HG03095 (cell line): ENCODE data around the gene EPS8.

Source experiments
- ATAC-seq: cut with Tn5 transposase; IDR thresholded peaks from one replicate; pipeline ENCODE4 v1.9.1; 2021; ENCODE audit warnings: moderate library complexity; ENCODE audit not compliant: unreplicated experiment

EPS8 gene

DNA sequence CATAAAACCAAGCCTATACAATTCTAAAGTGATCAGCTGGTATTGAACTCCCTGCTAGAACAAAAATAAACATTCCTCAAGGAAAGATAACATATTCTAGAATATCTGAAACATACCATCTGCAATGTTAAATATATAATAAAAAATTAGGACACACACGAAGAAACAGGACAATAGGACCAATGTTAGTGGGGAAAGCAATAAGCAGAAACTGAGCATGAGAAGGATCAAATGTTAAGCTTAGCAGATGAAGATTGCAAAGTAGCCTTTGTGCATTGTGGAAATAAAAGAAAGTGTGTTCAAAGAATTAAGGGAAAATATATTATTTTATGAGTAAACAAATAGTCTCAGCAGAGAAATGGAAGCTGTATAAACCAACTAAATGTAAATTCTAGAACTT, 180.8 kb downstream of the EPS8 start:
- no peak for ATAC-seq

DNA sequence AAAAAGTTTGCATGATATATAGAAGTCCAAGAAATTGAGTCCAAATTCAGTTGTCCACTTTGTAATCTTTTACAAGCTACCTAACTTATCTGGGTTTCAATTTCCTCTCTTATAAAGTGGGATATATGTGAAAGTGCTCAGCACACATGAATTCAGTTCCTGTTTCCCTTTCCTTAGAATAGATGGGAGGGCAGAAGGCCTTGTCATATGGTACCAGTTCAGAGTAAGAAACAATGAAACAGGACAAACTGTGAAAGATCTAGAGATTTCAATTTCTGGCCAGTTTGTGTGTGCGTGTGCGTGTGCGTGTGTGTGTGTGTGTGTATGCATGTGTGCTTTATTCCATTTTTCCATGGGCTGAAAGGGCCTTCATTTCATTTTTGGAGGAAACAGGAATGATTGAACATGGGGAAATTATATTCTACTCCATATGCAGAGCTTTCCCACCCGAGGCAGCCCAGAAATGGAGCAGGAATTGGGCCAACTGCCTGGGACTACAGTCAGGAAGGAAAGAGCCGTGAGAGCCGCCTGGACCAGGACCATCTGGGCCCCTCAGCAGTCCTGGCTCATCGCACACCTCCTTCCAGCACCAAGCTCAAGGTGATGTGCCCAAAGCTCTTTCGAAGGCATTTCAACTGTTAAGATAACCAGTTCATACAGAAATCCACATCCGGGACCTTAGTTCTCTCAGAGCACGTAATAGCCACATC, 183.2 kb downstream of the EPS8 start:
- ATAC-seq = no peak

DNA sequence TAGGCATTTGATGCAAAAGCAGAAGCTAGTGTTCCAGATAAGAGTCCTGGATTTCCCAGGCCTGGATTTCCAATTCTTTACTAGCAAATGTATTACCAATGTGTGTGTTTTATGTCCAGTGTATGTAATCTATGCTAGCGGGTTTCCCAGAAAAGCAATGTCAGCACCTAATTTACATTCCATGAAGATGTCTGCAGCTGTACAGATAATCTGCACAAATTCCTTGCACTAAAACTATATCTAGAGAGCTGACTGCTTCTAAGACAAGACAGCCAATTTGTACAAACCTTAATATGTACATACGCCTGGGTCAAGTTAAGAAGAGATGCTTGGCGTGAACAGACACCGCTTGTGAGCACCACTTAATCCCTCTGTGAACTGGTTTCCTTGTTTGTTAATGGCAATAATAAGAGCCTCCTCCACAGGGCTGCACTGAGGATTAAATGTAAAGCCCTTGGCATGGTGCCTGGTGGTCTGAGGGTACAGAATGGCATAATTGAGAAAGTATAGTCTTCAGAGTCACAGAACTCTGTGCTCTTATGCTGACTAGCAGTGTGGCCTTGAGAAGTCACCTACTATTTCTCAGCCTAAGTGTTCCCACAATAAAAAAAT, 185.6 kb downstream of the EPS8 start:
- ATAC-seq = no peak

DNA sequence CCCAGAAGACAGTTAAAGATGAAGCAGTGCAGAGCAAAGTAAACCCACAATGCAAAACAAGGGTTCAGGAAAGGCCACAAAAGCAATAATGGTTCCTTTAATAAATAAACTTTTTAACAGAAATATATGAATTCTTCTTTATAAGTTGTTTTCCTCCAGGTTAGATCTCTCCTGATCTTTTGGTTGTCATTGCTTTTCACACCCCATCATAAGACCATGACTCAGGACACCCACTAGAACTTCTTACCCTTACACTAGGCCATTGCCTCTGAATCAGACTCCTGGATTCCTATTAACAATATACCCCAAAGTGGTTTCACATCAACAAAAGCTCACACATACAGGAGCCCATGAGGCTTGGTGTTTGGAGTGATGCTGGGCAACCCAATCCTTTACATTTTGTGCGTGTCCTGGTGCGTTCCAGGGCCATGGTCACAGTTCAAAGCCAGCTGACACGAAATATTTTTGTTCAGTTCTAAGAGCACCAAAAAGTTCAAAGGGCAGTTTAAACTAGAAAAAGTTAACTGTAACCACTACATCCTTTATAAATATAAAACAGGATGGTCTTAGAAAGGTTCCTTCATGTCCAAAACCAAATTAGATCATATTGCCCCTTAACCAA, 187.0 kb downstream of the EPS8 start:
- ATAC-seq = no peak

DNA sequence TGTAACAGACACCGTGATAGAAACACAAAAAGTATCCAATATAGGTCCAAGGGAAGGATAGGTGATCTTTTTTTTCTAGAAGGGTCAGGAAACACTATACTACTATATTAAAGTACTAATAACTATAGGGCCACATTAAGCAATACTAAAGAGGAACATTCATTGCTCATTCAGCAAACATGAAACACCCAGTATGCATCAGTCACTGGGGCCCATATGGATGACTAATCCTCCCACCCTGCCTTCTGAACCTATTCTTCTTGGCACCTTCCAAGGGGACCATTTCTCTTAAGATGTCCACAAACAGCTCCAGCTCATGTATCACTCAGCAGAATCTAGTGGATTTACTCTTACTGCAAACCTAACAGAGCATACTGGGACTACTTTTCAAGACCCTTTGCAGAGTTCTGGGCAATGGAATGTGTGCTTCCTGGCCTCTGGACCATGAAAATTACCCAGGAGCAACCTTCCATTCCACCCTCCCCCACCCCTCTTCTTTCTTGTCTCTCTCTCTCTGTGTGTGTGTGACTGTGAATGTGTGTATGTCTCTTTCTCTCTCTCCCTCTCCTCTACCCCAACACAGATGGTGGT, 187.9 kb downstream of the EPS8 start:
- ATAC-seq = no peak

DNA sequence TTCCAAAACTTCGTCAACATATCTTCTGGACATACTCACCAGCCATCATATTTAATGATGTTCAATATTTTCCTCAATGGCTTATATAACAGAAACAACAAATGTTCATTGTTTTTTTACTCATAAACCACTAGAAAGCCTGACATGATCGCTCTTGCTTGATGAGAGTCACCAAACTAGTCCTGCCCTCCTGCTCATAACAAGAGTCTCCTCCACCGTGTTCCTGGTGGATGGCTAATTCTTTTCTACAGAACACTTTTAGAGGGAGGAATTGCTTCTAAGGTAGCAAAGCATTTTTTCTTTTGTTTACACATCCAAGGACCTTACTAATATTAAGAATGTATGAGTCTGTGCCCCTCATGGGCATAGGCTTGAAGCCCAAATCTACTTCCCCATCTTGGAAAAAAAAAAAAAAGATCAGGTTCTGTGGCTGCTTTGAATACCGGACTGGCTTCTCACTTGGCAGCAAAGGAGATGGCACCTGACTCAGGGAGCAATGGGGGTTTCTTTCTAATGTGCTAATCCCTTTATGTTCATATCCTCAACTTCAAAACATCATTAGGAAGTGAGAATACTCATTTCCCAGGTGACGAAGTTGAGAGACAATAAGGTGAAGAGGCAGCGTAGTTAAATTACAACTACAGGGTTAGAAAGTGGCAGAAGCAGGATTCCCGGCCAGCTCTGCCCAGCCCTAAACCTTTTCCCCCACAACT, 188.8 kb downstream of the EPS8 start:
- ATAC-seq = no peak

DNA sequence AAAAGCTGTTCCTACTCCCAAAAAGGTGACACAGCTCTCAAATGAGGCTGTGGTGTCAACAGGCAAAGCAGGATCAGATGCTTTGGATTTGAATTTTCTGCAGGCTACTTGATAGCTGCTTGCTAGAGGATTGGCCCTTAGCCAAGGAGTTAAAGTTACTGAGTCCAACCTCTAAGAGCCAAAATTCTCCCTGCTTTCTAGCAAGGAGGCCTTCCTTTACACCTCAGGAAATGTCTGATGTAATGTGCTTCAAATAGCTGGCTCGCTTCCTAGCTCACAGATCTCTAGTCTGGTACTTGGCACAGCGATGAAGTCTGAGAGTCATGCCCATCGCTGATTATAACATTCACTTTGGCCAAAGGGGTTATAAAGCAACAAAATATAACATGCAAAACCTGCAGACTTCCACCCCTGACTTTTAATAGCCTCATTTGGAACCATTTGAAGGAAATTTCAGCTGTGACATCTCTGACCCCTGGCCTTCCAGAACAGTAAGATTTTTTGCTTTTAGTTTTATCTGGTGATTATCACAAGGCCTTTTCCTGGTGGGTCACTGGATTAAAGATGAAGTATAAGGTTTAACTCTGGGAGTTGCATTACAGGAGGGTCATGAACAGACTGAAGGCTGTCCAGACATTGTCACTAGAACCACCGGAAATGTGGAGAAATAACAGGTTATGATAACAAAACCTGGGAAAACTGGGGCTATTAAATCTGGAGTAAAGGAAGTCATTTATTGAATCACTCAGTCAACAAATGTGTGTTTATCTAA, 189.7 kb downstream of the EPS8 start:
- ATAC-seq = no peak

DNA sequence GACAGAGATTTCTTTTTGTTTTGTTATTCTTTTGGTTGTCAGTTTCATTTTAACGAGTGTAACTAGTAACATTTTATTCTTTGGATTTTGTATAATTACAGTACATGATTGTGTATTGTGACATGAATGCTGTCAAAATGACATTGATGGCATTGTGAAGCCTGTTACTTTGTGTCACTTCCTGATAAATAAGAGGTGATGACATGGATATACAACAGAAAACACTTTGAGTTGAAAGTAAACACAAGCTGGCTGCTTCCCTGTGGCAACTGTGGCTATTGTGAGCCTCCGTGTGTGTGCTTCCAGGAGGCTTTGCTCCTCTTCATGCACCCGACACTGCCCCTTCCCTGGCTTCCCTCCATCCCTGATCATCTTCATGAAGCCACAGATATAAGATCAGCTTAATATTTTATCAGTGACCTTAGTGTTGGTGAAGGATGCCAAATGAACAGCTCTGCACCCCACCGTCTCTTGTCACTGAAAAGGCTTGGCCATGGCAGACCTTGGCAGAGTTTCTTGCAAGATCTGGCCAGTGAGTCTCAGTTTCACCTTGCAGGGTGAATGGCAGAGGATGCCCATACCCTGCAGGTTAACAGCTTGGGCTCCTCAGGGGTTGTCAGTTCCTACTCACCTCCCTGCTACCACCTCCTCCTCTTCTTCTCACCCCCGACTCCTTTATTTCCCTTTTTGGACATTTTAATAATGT, 191.9 kb downstream of the EPS8 start:
- no peak for ATAC-seq

DNA sequence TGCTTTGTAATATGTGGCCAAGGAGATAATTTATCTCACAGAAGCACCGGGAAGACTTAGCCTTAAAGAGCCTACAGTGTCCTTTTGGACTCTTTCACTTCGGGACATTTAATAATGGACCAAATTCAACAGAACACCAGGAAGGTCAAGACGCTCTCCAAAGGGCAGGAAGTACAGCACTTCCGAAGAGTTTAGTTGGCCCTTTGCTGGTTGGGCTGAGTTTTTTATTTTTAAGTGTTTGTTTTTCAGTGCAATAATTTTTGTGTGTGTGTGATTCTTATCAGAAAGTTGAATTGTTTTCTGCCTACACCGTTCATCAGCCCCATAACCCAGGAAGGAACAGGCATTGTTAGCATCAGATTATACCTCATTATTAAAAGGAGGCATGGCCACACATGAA, 193.0 kb downstream of the EPS8 start:
- no peak for ATAC-seq

DNA sequence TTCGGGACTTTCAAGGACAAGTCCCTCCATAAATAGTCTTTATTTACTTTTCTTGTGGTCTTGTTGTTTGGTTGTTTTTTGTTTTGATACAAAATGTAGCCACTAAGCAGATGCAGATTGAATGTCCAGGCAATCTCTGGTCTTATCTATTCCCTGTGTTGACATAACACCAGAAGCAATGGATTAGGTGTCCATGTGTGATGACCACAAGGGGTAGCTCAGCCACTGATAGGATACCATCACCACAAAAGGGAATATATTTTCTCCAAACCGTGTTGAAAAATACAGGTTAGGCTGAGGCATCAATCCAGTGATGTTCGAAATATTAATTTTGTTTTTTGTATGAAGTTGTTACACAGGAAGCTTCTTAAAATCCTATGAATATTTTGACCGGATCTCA, 196.3 kb downstream of the EPS8 start:
- ATAC-seq = no peak

DNA sequence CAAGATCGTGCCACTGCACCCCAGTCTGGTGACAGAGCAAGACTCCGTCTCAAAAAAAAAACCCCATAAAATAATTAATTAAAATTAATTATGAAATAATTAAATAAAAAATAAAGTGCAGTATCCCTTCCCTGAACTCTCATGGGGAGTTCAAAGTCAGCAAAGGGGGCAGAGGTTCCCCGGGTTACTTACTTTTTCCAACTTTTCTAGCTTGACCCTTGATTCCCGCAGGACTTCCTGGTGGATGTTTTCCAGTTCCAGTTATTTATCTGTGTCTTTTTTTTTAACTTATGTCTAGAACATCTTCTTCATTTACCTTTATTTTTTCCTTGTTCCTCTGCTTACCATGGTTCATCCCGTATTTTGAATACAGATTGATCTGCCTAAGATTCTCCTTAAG, 197.4 kb downstream of the EPS8 start:
- no peak for ATAC-seq

DNA sequence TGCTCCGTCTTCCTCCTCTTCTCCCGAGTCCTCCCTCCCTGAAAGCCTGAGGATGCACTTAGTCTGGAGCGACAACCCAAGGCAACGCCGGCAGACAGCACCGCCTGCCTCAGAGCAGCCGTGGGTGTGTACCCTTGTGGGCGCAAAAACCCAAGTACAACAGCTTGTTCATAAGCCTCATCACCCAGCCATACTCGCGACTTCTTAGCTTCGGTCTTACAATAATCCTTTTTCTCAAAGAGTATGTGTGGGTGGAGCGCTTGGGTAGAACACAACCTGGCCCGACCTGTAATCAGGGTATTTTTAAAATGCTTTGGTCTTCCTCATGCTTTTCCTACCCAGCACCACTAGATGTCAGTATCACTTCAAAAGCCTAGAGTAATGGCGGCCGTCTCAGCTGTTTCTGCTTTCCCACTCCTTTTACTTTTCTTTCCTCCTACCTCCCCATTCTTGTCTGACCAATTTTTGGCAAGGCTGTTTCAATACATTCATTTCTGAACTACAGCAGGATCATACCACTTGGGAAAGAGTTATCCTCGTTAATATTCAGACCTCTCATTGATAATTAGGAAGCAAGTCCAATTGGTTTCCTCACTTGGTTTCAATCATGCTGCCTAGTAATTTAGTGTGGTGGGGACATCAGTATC, 198.9 kb downstream of the EPS8 start:
- peak; percentile 94 for ATAC-seq

DNA sequence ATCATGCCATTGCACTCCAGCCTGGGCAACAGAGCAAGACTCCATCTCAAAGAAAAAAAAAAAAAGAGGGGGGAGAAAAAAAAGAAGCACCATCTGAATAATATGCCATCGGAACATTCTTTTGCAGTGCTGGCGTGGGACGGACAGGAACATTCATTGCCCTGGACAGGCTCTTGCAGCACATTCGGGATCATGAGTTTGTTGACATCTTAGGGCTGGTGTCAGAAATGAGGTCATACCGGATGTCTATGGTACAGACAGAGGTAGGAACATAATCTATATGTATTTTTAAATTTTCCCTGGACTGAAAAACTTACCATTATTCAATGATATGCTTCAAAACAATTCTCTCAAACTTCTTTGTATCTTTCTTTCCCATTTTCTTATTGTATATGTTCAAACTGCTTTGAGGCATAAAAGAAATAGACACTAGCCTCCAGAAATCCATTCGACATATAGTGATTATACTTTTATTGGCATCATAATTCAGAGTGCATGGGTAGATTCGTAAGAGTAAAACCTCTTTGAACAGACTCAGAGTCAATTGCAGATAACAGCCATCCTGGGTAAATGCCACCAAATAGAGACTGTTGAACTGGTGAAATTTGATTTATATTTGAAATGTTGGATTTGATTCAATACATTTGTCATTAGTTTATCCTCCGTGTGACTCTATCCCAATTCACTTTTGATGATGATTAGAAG, 199.7 kb downstream of the EPS8 start:
- no peak for ATAC-seq

DNA sequence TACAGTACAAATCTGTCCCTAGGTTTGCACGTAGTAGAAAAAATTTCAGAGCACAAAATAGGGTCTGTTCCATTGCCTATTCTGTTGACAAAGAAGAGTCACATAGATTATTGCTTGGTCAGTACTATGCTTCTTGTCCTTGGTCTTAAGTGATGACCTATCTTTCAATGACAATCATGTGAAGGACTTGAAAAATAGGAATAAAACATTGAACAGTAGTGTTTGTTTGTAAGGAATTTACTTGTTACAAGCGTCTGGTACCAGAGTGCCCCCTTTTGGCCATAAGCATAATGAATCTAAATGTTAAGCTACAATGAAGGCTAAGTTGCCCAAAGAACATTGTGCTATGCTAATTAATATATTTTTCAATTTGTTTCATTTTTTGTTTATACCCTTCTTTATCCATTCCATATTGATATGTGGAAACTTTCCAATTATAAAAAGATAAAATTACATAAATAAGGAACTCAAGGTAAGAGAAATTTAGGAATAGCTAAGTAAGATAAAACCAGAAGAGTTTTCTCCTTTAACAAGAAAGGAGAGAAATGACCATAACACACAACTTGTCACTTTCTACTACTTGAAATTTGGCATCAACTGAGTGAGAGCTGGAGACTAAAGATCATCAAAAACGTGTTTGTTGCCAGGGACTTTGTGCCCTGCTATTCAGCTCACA, 204.7 kb downstream of the EPS8 start:
- no peak for ATAC-seq

DNA sequence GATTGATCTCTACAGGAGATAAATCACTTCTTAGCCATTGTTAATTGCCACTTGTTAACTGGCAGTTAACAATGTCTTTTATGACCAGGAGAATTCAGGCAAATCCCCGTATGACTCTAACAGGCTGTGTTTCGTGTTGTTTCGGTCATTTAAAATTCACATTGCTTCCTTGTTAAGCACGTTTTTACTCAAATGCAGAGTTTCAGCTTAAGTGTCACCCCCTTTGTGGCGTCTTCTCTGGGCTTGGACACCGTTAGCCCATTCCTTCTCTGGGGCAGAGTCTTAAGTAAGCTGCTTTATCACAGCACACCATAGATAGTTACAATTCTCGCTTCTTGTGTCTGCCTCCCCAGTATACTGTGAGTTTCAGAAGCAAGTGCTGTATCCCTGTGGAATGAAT, 205.4 kb downstream of the EPS8 start:
- ATAC-seq = no peak

DNA sequence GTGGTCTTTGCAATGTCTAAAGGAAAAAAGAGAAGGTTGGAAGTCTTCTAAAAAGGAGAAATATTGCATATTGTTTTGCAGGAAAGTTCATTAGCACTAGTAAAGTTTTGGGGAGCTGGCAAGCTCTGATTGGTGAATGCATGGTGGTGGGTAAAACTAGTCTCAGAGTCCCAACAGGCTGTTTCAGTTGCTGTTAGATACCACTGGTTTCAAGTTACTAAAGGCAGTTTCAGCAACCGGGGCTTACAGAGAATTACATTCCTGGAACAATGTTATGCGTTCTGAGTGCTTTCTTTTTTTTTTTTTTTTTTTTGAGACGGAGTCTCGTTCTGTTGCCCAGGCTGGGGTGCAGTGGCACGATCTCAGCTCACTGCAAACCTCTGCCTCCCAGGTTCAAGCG, 208.2 kb downstream of the EPS8 start:
- no peak for ATAC-seq

DNA sequence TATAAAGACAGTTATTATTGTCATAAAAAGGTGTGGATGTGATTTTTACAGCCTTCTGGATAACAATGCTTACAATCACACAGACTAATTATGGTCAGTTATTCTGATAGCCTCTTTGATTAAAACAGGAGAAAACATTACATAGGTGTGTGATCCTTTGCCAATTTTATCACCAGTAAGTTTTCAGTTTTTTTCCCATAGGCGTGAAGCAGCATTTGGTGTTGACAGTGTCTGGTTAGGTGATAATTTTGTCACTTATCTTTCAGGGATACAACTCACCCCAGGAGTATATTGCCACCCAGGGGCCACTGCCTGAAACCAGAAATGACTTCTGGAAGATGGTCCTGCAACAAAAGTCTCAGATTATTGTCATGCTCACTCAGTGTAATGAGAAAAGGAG, 208.8 kb downstream of the EPS8 start:
- ATAC-seq = no peak
